ENCODE measurements around the gene DNHD1. TPM values are rescaled to one million over a fixed set of nuclear protein-coding genes. Genes with fewer than 3 reads are reported as not detected.

DNHD1 gene
- total and polyA plus RNA-seq, 2 of the 8 experiments (the other 6 are each of a cell fraction or from before 2014, with no cell fraction given), result 5.0 to 6.8 TPM

- Histone ChIP-seq H3K9me3 (ENCODE audit: insufficient read depth in 2 of 2, low read depth in 1 of 2, low read length in 1 of 2) (no peaks in the 10 kb centered on the region), H3K36me3 (ENCODE audit: control insufficient read depth in 2 of 4, insufficient read depth in 4 of 4, low read length in 3 of 4) (0 out of 8 replicates have a peak, but pooled peaks cover 0 to 3% (median 0%) of the 10 kb centered on the region in 4 experiments), H3K18ac (ENCODE audit: extremely low read depth, low read length) (no peak overlapping the region), H4K20me1 (replicated peaks in 1 of 2; ENCODE audit: control insufficient read depth in 1 of 2, insufficient read depth in 2 of 2, low read length in 2 of 2) (peaks cover 0 to 4% of the 10 kb centered on the region in 2 experiments), H4K5ac (ENCODE audit: insufficient read length, low read depth, low read length) (no peak overlapping the region), H3K4me2 (ENCODE audit: insufficient read depth in 1 of 2, low read depth in 2 of 2, low read length in 2 of 2) (no peak overlapping the region), H3K4me3 (ENCODE audit: extremely low read depth in 1 of 4, insufficient read depth in 2 of 4, low read depth in 3 of 4, low read length in 4 of 4) (no peak overlapping the region), H2BK20ac (ENCODE audit: low read length) (no peak overlapping the region), H3K56ac (replicated peaks; ENCODE audit: insufficient read length, low read depth, low read length) (no peak overlapping the region), H3K4ac (replicated peaks; ENCODE audit: insufficient read length, low read depth, low read length) (no peak overlapping the region), H3K9ac (replicated peaks in 1 of 4; ENCODE audit: extremely low read depth in 1 of 4, low read depth in 3 of 4, low read length in 3 of 4) (no peak overlapping the region), H2BK15ac (ENCODE audit: low read length) (no peak overlapping the region), H2BK5ac (ENCODE audit: low read depth, low read length) (no peak overlapping the region), H3K14ac (ENCODE audit: insufficient read length) (no peak overlapping the region), H3K27me3 (replicated peaks in 1 of 4; ENCODE audit: control insufficient read depth in 3 of 4, extremely low read depth in 1 of 4, insufficient read depth in 3 of 4, low read length in 3 of 4) (no peaks in the 10 kb centered on the region), H3K27ac (ENCODE audit: low read depth, low read length) (no peak overlapping the region), H2BK12ac (ENCODE audit: low read depth, low read length) (no peak overlapping the region), H3K79me1 (ENCODE audit: low read depth, low read length) (no peaks in the 10 kb centered on the region), H3K79me2 (ENCODE audit: control insufficient read depth in 1 of 2, insufficient read depth in 2 of 2, low read length in 2 of 2) (no peaks in the 10 kb centered on the region), H3K23me2 (ENCODE audit: low read depth, low read length) (no peaks in the 10 kb centered on the region), H2BK120ac (replicated peaks; ENCODE audit: low read depth, low read length) (no peak overlapping the region), H4K91ac (replicated peaks; ENCODE audit: insufficient read length, low read length) (no peak overlapping the region), H2AK5ac (ENCODE audit: low read depth, low read length) (no peak overlapping the region), H3K23ac (ENCODE audit: insufficient read length) (no peak overlapping the region), H3K4me1 (replicated peaks in 1 of 4; ENCODE audit: control insufficient read depth in 3 of 4, insufficient read depth in 4 of 4, low read length in 3 of 4) (no peaks in the 10 kb centered on the region), H2AFZ (ENCODE audit: low read length) (no peak overlapping the region), H4K8ac (ENCODE audit: extremely low read depth, insufficient read depth, low read length) (no peak overlapping the region)
- WGBS, 2 experiments (ENCODE audit: extremely low coverage in 1 of 2, insufficient coverage in 1 of 2, insufficient read length in 1 of 2, insufficient replicate concordance in 2 of 2, low coverage in 1 of 2, low lambda C conversion rate in 2 of 2, missing lambda C conversion rate in 1 of 2), result 58% methylated on average over 1 of the region's 1 CpG; no CpG with 5 or more reads in 1 of the 2 experiments
- POLR2A ChIA-PET (ENCODE audit: partially characterized antibody), result interaction anchor here (0.6 to 1.2 kb wide), 2 partner anchors 74 to 104 kb away, joined by 3 read pairs; partner anchors contain the start of gene APBB1
- CTCF ChIA-PET (ENCODE audit: partially characterized antibody), result interaction anchor here (1.3 kb wide), 2 partner anchors 12 to 80 kb away, joined by 3 to 4 read pairs; no protein-coding TSS in a partner anchor
- no peak for DNase-seq (ENCODE audit: low read depth in 1 of 2, low spot score in 2 of 2)
- FAIRE-seq, result no peak
- TF ChIP-seq TBP (IDR thresholded peaks at IDR 0.05; ENCODE audit: low read depth, low read length) (no peak), CTBP2 (IDR thresholded peaks at IDR 0.05; ENCODE audit: borderline replicate concordance, insufficient read depth, insufficient read length, low read length) (no peak)
Measured at GRCh38 chr11:6523253-6523652, 26.2 kb downstream of the DNHD1 start.

Measured in H1 (cell line).